ENCODE data around the gene MAPKAP1.

Gene MAPKAP1

DNA sequence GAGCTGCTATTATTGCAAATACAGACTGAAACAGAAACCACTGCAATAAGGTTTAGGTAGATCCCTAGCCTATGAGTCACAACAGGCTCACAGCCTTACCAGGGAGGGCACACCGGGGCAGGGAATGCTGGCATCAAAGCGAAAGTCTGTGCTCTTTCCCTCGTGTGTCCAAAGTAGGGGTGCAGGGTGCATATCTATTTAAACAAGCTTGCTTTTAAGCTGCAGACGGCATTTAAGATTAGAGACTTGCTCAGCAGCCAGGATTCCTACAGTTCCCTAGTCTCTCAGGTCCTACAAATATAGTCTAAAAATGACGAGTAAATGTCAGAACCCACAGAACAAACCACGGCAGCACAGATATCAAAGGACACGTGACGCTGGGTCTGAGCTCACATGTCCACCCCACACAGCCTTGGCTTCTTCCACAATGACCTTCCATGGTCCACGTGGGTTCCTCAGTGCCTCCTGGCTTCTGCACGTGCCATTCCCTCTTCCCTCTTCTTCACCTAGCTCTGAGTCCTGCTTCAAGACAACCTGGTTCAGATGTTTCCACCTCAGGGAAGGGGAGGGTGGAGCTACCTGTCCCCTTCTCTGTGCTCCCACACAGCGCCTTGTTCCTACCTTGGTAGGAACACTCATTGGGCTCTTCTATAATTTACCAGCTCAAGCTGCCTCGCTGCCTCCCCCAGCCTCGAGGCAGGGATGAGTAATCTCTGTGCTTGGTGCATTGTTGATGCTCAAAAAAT lies 193.2 kb downstream of the MAPKAP1 start:
- DNase-seq (ENCODE audit: low read depth in 2 of 2), result peak in 1 of 2 donors; percentile 9

DNA sequence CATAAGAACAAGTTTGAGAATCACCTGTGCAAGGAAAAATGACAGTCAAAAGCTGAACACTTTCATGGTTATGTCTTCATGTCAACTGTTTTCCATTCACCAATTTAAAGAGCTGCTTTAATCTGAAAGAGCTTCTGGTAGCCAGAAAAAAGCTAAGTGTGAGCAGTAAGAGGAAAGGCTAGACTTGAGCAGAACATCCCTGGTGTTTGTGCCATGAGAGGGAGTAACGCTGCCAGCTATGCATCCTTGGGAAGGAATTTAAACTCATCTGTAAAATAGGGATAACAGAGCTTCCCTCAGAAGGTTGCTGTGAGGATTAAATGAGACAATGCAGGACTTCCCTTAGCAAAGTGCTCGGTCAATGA lies 193.7 kb downstream of the MAPKAP1 start:
- DNase-seq (ENCODE audit: low read depth in 2 of 2), result no peak

DNA sequence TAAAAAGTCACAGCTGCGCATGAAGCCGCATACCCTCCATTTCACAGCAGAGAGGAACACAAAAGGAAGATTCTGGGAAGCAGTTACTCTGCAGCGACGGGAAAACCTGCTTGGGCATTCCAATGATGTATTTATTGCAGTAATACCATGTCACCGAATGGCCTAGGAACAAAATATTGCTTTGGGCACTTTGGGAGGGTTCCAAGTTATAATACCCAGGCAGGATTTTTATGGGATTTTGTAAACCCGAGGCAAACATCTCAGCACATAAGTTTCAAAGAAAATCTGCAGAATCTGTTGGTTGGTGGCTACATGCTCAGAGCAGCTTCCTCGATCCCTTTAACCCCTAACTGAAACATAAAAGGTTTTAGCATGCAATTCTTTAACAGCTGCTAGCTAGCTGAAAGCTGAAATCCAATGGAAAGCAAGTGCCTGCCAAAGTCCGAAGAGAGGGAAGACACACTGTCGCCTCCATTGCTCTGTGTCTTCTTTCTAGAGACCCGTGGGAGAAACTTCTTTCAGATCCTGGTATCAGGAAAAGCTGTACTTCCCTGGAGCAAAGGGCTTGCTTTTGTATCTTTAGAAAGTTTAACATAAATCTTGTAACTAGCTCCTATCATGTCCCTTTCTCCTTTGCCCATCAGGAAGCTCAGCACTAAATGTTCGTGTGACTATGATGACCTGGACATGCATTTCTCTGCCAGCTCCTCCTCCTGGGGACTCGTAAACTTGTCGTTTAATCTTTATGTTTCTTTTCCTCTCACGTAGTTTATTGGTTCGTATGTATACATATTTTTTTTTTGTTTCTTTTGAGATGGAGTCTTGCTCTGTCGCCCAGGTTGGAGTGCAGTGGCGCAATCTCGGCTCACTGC lies 195.0 kb downstream of the MAPKAP1 start:
- no peak for DNase-seq (ENCODE audit: low read depth in 2 of 2)

DNA sequence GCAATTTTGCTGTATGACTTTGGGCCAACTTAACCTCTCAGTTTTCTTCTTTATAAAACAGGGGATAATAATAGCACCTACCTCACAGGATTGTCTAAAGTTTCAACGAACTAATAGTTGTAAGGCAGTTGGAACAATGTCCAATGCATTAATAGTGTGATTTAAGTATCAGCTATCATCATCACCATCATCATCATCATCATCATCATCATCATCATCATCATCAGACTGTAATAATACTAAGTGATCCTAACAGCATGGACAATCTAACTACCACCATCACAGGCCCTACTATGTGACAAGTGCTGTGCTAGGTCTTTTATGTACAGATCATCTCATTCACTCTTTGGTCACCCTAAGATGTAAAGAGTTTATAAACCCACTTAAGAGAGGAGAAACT lies 196.0 kb downstream of the MAPKAP1 start:
- no peak for DNase-seq (ENCODE audit: low read depth in 2 of 2)

DNA sequence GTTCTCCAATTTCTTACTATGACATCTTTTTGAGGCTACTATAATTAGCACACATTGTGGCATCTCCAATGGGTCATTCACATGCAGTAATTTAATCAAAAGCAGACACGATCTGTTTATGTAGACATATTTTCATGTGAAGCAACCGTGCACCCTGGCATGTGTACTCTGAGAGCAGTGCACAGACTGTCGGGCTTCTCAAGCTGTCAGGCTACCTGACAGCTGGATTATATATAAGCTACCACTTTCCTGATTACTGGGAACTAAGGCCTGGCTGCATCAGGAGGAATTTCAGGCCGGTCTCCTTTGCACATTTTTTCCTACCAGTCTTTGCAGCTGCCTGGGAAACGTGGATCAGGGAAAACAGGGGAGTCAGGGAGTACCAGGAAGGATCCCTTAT lies 197.5 kb downstream of the MAPKAP1 start:
- no peak for DNase-seq (ENCODE audit: low read depth in 2 of 2)

DNA sequence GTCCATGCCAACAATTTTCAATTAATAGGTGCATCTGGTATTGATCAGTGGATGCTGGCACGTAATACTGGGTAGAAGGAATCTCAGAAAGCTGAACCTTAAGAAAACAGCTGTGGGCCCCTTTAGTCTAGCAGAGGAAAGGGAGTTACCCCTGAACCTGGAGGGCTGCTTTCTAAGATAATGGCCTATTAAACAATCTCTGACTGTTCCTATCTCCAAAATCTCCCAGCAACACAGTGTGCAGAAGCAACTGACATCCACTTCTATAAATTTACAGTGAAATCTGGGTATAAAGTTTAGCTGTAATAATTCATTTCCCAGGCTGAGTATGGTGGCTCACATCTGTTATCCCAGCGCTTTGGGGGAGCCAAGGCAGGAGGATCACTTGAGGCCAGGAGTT lies 198.8 kb downstream of the MAPKAP1 start:
- DNase-seq (ENCODE audit: low read depth in 2 of 2), result no peak

DNA sequence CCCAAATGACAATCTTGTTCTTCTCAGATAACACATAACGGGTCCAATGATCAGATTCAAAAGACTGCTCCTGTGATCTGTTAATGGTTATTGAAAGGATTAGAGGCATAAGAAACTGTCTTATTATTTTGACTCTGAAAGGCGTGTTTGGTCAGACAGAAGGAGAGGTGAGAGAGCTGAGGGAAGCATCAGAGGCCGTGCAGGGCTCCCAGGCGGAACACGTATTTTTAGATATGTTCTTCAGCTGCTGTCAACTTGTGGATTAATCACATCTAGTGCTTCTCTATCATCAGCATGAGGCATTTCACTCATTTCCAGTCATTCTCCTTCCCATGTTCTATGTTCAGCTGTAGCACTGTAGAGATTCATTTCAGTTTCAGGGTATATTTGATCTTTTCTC lies 199.8 kb downstream of the MAPKAP1 start:
- no peak for DNase-seq (ENCODE audit: low read depth in 2 of 2)

DNA sequence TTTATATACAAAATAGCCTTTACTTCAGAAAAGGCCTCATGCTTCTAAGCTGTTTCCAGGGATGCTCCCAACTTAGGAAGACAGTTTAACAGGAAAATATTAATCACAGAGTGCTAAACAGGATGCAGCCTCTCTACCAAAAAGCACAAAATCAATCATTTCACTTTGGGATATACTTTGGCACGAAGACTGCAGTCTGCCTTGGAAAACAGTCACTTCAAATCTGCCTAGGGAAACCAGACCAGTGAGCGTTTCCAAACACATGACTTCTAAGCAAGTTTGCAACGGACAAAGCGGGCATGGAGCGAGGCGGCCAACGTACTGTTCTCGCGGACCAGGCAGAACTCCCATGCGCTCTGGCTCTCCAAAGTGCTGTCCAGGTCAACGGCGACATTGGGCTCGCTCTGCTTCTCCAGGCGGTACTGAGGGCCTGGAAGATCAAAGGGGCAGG lies 201.0 kb downstream of the MAPKAP1 start:
- DNase-seq (ENCODE audit: low read depth in 2 of 2), result no peak

DNA sequence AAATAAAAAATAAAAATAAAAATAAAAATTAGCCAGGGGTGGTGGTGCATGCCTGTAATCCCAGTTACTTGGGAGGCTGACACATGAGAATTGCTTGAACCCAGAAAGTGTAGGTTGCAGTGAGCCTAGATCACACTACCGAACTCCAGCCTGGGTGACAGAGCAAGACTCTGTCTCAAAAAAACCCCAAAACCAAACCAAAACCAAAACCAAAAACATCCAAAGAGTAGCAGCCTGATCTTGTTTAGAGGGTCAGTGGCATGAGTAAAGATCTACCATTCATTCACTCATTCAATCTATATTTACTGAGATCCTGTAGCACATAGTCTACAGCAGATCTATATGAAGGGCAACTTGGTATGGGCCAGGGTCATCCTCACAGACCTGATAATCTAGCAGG lies 202.4 kb downstream of the MAPKAP1 start:
- no peak for DNase-seq (ENCODE audit: low read depth in 2 of 2)

DNA sequence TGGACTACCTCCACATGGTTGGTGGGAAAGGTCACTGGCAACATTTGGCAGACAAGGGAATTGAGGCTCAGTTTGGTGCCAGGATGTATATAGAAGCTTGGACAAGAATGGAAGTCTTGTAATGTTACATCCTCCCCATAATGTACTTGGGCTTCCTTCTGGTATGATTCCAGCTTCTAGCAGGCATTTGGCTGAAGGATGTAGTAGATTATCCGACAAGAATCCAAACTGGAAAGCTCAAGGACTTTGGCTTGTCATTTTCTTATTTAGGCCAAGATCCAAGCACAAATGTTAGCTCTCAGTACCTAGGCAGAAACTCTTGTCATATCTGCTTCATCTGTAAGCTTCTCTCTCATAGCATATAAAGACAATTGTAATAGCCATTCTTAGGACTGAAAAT lies 209.1 kb downstream of the MAPKAP1 start:
- no peak for DNase-seq (ENCODE audit: low read depth in 2 of 2)

DNA sequence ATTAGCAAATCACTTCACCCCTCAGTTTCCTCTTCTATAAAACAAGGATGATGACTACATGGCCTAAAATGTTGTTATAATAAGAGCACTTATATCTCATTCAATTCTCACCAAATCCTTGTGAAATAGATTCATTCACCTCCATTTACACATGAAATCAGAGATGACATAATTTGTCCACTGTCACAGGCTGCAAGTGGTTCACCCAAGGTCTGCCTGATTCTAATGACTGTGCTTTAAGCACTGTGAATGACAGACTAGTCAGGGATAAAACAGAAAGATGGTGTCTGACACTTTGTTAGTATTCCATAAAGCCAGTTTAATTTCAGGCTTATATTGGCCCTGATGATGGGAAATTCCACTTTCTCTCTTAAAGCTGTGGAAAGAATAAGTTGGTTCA lies 209.5 kb downstream of the MAPKAP1 start:
- DNase-seq (ENCODE audit: low read depth in 2 of 2), result no peak

DNA sequence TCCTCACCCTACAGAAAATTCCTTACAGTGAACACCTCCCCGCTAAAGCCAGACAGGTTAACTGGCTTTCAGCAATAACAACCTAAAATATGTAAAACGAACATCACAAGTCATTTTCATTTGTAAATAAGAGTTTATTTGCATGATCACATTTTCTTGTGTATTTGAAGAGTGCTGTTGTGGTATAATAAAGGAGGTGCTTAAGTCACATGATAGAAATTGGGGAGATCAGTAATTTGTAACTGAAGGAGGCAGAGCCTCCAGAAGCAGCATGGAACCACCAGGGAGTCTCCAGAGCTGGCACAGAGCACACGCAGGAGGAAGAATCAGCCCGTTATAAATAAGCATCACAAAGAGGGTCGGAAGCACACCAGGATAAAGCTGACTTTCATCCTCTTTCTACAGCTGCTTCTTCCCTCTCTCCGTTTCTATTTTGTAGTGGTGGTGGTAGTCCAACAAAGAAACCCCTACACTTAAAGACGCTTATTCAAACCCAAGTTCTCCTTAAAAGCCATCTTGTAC lies 210.6 kb downstream of the MAPKAP1 start:
- DNase-seq (ENCODE audit: low read depth in 2 of 2), result no peak

DNA sequence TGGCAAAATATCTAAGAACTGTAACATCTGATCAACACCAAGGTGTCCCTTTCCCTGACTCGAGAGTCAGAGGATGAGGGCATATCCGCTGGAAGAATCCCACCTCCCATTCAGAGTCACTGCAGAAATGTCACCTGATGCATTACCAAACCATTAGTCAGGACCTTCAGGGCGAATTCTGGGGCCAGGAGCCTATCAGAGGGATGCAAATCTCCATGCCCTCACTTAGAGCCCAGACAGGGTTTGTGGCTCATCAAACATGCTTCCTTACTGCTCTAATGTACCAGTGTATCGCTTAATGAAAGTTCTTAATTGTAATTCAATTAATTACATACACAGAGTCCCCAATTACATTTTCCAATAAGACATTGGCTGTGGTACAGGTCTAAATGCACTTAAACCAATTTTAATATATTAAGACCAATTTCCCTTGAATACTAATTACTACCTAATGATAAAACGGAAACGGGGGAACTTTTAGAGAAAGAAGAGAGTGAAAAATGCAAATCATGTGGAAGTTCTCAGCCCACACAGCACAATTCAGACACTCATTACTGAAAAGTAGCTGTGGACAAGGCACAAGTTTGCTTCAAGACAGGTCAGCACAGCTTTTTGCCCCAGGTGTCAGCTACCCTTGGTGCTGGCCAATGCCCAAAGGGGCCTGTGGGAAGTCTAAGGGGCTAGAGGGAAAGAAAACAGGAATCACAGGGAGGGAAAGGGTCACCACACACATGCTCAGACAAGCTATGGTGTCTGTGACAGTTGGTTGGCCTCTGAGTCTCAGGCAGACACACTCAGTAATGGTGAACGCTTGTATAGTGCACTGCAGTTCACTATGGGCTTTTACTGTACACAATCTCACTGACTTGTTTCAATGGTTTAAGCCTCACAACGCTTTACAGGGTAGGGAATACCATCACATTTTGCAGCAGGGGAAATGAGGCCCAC lies 211.6 kb downstream of the MAPKAP1 start:
- DNase-seq (ENCODE audit: low read depth in 2 of 2), result no peak

DNA sequence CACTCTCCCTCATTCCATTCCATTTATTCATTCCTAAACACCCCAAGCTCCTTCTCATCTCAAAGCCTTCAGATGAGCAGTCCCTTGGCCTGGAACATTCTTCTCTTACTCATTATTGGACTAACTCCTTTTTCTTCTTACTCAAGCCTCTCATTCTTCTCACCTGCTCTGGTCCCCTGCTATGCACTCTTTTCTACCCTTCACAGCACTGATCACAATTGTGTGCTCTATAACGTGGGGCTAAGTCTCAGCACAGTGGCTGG lies 212.4 kb downstream of the MAPKAP1 start:
- DNase-seq (ENCODE audit: low read depth in 2 of 2), result no peak

DNA sequence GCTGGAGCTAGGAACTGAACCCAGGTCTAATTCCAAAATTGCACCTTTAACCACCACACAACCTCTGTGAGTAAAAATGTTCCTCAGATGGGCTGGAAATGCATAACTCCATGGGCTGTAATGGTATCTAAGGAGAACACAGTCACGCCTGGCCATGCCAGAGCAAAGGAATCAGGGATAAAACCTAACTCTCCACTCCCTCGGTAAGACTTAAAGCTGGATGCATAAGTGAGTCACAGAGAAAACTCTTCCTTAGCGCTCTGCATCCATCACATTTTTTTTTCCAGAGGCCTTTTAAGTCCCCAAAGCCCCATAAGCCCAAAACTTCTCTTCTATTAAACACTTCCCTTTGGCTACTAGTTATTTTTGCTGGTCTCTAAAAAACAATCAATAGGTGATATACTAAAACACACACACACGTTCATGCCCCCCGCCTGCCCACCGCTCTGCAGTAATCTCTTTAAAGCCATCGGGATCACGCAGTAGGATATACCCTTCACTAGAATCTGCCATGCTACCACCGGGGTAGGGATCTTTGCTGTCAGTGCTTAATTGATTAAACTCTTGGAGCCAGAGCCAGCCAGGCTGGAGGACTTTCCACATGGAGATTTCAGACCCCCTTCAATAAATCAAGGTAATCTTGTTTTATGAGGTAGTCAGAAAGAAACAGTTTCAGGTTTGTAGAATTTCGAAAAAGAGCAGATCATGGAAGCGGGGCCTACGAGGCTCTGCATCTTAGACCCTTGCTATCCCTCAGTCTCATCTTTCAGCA lies 212.9 kb downstream of the MAPKAP1 start:
- no peak for DNase-seq (ENCODE audit: low read depth in 2 of 2)

DNA sequence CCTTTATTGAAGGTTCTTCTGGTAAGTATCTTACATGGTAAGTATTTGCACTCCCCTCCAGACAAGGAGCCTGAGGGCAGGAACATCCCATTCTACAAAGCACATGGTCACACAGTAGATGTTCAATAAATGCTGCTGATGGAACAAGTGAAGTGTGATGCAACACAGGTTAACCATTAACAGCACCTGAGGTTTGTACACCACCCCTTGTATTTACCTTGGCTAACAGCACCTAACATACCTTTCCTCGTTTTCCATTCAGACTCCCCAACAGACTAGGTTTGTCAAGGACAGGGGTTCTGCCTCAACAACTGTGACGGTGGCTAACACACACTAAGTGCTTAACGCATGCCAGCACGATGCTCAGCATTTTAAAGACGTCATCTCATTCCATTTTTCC lies 213.6 kb downstream of the MAPKAP1 start:
- DNase-seq (ENCODE audit: low read depth in 2 of 2), result no peak

DNA sequence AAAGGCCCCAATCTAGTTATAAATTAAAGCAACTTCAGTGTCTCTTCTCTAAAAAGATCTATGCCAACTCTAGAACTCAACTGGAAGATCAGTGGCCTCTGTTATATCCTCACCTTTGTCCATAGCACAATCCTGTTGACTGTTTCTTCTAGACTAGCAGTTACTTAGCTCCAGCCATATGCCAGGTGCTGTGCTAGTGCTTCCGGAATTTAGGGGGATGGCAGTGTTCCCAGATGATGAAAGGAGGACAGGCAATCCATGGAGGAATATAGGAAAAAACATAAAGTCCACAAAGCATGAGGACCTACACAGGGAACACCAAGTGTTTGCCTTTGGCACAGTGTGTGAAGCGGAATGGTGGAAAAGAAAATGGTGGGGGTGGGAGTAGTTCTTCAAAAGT lies 214.3 kb downstream of the MAPKAP1 start:
- DNase-seq (ENCODE audit: low read depth in 2 of 2), result no peak

DNA sequence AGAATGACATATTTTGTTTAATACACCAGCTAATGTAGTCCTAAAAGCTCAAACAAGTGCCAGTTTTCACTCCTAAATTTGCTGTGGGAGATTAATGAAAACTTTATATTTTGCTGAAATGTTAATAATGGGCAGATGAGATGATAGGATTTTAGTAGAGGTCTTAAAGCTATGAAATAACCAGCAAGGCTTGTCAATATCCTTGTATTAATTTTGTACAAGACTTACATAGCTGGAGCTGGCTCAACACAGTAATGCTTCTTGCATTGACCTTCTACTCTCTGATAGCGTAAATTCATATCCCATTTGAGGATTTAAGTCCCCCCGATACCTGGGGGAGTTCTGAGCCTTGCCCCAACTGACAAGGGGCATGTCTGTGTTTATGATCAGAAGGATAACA lies 219.2 kb downstream of the MAPKAP1 start:
- DNase-seq (ENCODE audit: low read depth in 2 of 2), result no peak

DNA sequence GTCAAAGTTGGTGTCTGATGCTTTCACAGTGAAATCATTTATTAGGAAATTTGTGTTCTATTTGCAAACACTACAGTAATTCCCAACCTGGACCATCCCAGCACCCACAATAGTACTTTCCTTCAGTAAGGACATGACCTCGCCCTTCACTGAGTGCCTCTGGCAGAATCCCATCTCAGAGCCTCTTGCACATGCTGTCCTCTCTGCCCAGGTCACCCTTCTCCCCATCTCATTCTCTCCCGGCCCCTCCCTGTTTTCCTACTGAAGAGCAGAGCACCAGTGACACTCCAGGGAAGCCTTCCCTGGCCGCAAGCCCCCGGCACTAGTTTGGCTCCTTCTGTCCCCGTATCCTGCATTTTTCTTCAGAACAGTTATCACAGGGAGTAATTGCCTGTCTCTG lies 220.4 kb downstream of the MAPKAP1 start:
- DNase-seq (ENCODE audit: low read depth in 2 of 2), result no peak

DNA sequence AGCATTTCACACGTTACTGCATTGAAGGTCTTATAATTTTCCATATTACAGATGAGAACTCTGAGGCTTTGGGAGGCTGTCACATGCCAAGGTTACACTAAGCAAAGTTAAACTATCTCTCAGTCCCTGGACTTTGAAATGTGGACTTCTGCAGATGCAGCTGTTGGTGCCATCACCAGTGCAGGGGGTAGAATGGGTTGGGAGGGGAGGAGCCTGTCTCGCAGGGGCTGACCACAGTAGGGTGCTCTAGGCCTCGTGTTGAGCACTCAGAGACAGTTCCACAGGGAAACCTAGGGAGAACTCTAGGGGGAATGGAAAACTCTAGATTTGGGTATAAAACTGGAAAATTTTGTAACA lies 220.9 kb downstream of the MAPKAP1 start:
- no peak for DNase-seq (ENCODE audit: low read depth in 2 of 2)

DNA sequence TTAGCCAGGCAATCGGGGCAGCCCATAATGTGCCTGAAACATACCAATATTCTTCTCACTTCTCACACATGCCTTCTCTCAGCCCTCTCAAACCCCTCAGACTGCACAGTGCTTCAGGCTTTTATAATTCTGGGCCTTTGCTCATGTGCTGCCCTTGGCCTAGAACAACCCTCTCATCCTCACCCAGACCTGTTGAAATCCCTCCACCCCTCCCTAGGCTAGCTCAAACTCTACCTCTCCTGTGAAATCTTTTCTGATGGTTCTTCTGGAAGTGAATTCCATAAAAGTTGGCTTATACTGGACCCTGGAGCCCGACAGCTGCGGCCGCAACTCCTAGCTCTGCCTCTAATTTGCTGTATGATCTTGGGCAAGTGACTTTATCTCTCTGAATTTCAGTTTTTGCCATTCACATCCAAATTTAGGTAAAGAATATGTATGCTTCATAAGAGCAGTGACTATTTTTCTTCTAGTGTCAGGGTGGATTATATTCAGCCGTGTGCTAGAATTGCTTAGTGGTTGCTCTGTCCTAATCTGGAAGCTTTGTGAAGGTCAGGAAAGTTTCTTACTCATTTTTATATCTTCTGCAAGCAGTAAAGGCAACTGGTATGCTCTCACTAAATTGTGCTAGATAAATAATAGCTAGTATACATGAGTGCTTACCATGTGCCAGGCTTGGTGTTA lies 221.4 kb downstream of the MAPKAP1 start:
- DNase-seq (ENCODE audit: low read depth in 2 of 2), result no peak

All from stimulated activated CD4-positive, alpha-beta T cell treated with anti-CD3 and anti-CD28 coated beads, Interleukin-1b, Interleukin-23, amount 100 ng/mL, for 4 hours (primary cell).